HL-60 (cell line): ENCODE results near the gene NUDT12.

Experiments
- GABPA ChIP-seq: IDR thresholded peaks from 2 replicates; pipeline ENCODE4 v1.6.1; 2012; ENCODE audit warnings: low read depth
- POLR2AphosphoS5 ChIP-seq: IDR thresholded peaks from 2 replicates; pipeline ENCODE4 v1.6.1; 2012; ENCODE audit warnings: low read depth
- TF ChIP-seq, protein P1 (sequence below): IDR thresholded peaks from one replicate; pipeline ENCODE4 v1.5.1; 2011; ENCODE audit warnings: low read length, control low read depth, inconsistent platforms; ENCODE audit not compliant: insufficient read depth
- TF ChIP-seq, protein P2 (sequence below): IDR thresholded peaks from 2 replicates; pipeline ENCODE4 v1.6.1; 2012; ENCODE audit warnings: low read depth; ENCODE audit not compliant: insufficient replicate concordance

DNA sequence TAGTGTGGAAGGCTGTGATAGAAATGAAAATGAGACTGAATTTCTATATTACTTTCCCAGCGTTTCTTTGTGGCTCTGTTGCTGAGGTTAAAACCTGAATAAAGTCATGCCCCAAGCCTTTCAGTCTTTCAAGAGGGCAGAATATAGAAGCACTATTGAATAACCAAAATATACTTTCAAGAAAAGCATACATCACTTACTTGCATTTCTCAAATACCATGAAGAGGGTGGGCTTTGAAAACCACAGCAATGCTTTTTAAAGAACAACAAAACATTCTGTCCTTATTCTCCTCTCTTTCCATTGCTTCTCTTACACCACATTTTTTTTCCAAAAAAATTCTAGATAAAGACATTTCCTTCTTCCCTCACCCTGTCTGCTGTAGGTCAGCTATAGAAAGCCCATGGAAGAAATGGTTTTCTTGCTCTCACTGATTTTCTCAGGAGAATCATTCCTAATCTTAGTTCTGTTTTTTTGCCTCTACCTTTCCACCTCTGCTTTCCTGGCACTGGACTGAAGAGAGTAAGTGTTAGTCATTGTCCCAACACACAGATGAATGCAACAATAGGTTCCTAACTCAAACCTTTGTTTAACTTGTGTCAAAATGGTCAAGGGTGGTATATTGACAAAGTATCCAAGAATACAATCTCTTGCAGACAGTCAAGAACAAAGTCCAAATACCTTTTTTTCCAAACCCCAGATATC, 51.6 kb downstream of the NUDT12 start:
- TF ChIP-seq, protein P1, sequence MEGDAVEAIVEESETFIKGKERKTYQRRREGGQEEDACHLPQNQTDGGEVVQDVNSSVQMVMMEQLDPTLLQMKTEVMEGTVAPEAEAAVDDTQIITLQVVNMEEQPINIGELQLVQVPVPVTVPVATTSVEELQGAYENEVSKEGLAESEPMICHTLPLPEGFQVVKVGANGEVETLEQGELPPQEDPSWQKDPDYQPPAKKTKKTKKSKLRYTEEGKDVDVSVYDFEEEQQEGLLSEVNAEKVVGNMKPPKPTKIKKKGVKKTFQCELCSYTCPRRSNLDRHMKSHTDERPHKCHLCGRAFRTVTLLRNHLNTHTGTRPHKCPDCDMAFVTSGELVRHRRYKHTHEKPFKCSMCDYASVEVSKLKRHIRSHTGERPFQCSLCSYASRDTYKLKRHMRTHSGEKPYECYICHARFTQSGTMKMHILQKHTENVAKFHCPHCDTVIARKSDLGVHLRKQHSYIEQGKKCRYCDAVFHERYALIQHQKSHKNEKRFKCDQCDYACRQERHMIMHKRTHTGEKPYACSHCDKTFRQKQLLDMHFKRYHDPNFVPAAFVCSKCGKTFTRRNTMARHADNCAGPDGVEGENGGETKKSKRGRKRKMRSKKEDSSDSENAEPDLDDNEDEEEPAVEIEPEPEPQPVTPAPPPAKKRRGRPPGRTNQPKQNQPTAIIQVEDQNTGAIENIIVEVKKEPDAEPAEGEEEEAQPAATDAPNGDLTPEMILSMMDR: no peak
- TF ChIP-seq, protein P2, sequence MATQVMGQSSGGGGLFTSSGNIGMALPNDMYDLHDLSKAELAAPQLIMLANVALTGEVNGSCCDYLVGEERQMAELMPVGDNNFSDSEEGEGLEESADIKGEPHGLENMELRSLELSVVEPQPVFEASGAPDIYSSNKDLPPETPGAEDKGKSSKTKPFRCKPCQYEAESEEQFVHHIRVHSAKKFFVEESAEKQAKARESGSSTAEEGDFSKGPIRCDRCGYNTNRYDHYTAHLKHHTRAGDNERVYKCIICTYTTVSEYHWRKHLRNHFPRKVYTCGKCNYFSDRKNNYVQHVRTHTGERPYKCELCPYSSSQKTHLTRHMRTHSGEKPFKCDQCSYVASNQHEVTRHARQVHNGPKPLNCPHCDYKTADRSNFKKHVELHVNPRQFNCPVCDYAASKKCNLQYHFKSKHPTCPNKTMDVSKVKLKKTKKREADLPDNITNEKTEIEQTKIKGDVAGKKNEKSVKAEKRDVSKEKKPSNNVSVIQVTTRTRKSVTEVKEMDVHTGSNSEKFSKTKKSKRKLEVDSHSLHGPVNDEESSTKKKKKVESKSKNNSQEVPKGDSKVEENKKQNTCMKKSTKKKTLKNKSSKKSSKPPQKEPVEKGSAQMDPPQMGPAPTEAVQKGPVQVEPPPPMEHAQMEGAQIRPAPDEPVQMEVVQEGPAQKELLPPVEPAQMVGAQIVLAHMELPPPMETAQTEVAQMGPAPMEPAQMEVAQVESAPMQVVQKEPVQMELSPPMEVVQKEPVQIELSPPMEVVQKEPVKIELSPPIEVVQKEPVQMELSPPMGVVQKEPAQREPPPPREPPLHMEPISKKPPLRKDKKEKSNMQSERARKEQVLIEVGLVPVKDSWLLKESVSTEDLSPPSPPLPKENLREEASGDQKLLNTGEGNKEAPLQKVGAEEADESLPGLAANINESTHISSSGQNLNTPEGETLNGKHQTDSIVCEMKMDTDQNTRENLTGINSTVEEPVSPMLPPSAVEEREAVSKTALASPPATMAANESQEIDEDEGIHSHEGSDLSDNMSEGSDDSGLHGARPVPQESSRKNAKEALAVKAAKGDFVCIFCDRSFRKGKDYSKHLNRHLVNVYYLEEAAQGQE: no peak
- no peak for TF ChIP-seq POLR2AphosphoS5
- no peak for TF ChIP-seq GABPA
